K562 (cell line): Measurements from ENCODE around the gene PEF1. TPM values are rescaled to one million over a fixed set of nuclear protein-coding genes. Genes with fewer than 3 reads are reported as not detected.

Experiments used
- ATAC-seq: fragments of 200-7000 bp; cut with Tn5 transposase; 3 replicates; pipeline ENCODE4 v1.9.1; 2020; ENCODE audit warnings: moderate library complexity
- BruUV-seq: library from RNA; stranded (reverse); fragments of 400-500 nt; replicated peaks from 2 replicates; lab custom pipeline; 2021; lab: Mats Ljungman, UMichigan
- CTCF ChIA-PET: fragments of 300-600 bp; formaldehyde crosslinking; extraction: SDS; loops from one replicate; lab custom pipeline; 2021; ENCODE audit warnings: low intra/inter-chr PET ratio; lab: Yijun Ruan, JAX
- POLR2A ChIA-PET: fragments of 300-600, 350-650 bp; sonication (Branson Sonifier 250); formaldehyde crosslinking; extraction: SDS; loops from one replicate; lab custom pipeline; 2021; ENCODE audit warnings: antibody characterized with exemption, inconsistent platforms; lab: Yijun Ruan, JAX
- DNase-seq, 4 experiments: peaks; one replicate each; pipeline versions ENCODE4 v3.0.0 to v3.0.0-alpha.2; 2011 to 2018; ENCODE audit warnings: low spot score in 3 of 4, mixed read lengths in 3 of 4; ENCODE audit errors: extremely low read depth in 1 of 4
- FAIRE-seq: peaks from 2 replicates; lab custom pipeline; 2011; peaks lifted over from hg19 to GRCh38; lab: Jason Lieb, UNC
- H2AFZ ChIP-seq: 2 replicates; pipeline ENCODE4 v1.6.0; 2011; ENCODE audit warnings: low read depth, low read length, control low read depth, inconsistent platforms
- H3K27ac ChIP-seq: fragments of 200-600 bp; 3 replicates; pipeline ENCODE4 v1.8.0; 2011; ENCODE audit warnings: low read depth, mild to moderate bottlenecking, control low read depth, inconsistent platforms, low read length, moderate library complexity, mixed read lengths; ENCODE audit errors: extremely low read depth
- H3K27me3 ChIP-seq, 2 experiments: fragments of 300-600 bp in 1 of 2; 2 replicates in 1 of 2; 3 replicates in 1 of 2; pipeline versions ENCODE4 v1.6.0 to v1.8.0; 2011; ENCODE audit warnings: inconsistent platforms in 2 of 2, low read length in 2 of 2, mild to moderate bottlenecking in 1 of 2, mixed read lengths in 1 of 2, moderate library complexity in 1 of 2; ENCODE audit not compliant: control insufficient read depth in 2 of 2, insufficient read depth in 2 of 2
- H3K36me3 ChIP-seq: fragments of 300-600 bp; 3 replicates; pipeline ENCODE4 v1.8.0; 2011; ENCODE audit warnings: mild to moderate bottlenecking, low read length, inconsistent platforms; ENCODE audit not compliant: control insufficient read depth, insufficient read depth
- H3K4me1 ChIP-seq, 2 experiments: fragments of 200-600 bp in 1 of 2; replicated peaks in 1 of 2; 2 replicates in 1 of 2; 3 replicates in 1 of 2; pipeline versions ENCODE4 v1.5.1 to v1.8.0; 2011; ENCODE audit warnings: inconsistent platforms in 2 of 2, low read length in 2 of 2, mild to moderate bottlenecking in 1 of 2, mixed read lengths in 1 of 2, moderate library complexity in 1 of 2; ENCODE audit not compliant: control insufficient read depth in 2 of 2, insufficient read depth in 2 of 2
- H3K4me2 ChIP-seq: 2 replicates; pipeline ENCODE4 v1.6.1; 2011; ENCODE audit warnings: low read length, control low read depth, inconsistent platforms, mixed read lengths; ENCODE audit not compliant: insufficient read depth
- H3K4me3 ChIP-seq: fragments of 200-600 bp; sonication (generic), shearing (Covaris generic); 2 replicates; pipeline ENCODE4 v1.5.1; 2016; ENCODE audit warnings: control low read depth, inconsistent platforms
- H3K79me2 ChIP-seq: fragments of 200-600 bp; 3 replicates; pipeline ENCODE4 v1.8.0; 2011; ENCODE audit warnings: low read length, inconsistent platforms; ENCODE audit not compliant: control insufficient read depth, insufficient read depth
- H3K9ac ChIP-seq, 2 experiments: 2 replicates each; pipeline versions ENCODE4 v1.6.0 to v1.6.1; 2011; ENCODE audit warnings: low read depth in 2 of 2, low read length in 2 of 2, control low read depth in 1 of 2, inconsistent platforms in 1 of 2, mild to moderate bottlenecking in 1 of 2, mixed read lengths in 1 of 2; ENCODE audit not compliant: insufficient read depth in 1 of 2
- H3K9me1 ChIP-seq: one replicate; pipeline ENCODE4 v1.6.0; 2011; ENCODE audit warnings: inconsistent platforms, mild to moderate bottlenecking, low read length, moderate library complexity; ENCODE audit not compliant: control insufficient read depth, insufficient read depth
- H3K9me3 ChIP-seq: replicated peaks from 2 replicates; pipeline ENCODE4 v1.5.1; 2011; ENCODE audit warnings: low read depth, low read length, inconsistent platforms; ENCODE audit not compliant: control insufficient read depth, insufficient read depth
- H4K20me1 ChIP-seq: replicated peaks from 2 replicates; pipeline ENCODE4 v1.6.1; 2011; ENCODE audit warnings: low read length, inconsistent platforms, mixed read lengths; ENCODE audit not compliant: control insufficient read depth, insufficient read depth
- CBFA2T3 ChIP-seq: fragments of 450-650 bp; IDR thresholded peaks from 2 replicates; pipeline ENCODE4 v1.6.1; 2017
- CEBPB ChIP-seq: fragments of 450-650 bp; IDR thresholded peaks from 2 replicates; pipeline ENCODE4 v1.6.1; 2016; ENCODE audit warnings: missing genetic modification characterization, missing compliant biosample characterization
- CEBPG ChIP-seq, 3 experiments: fragments of 200-800 bp in 1 of 3; sonication (Bioruptor generic) in 1 of 3; sonication (generic) in 1 of 3; formaldehyde crosslinking in 1 of 3; IDR thresholded peaks in 2 of 3; conservative IDR thresholded peaks in 1 of 3; 2 replicates each; pipeline versions ENCODE4 v1.6.1 to v1.8.0; 2016 to 2022; ENCODE audit warnings: missing compliant biosample characterization in 2 of 3, missing genetic modification characterization in 2 of 3, mild to moderate bottlenecking in 1 of 3, missing genetic modification reagents in 1 of 3
- FOSL1 ChIP-seq: fragments of 200-800 bp; sonication (Bioruptor generic); conservative IDR thresholded peaks from 2 replicates; pipeline ENCODE4 v1.6.1; 2016; ENCODE audit warnings: missing genetic modification characterization, missing compliant biosample characterization
- HMG20A ChIP-seq: fragments of 450-650 bp; formaldehyde crosslinking; conservative IDR thresholded peaks from 2 replicates; pipeline ENCODE4 v1.4.0; 2020; ENCODE audit warnings: mild to moderate bottlenecking, mixed read lengths
- POU5F1 ChIP-seq: fragments of 150-350 bp; IDR thresholded peaks from 2 replicates; pipeline ENCODE4 v1.6.1; 2014; ENCODE audit warnings: borderline replicate concordance, low read length, low read depth, mild to moderate bottlenecking; ENCODE audit not compliant: partially characterized antibody
- WGBS: fragments of 100-300 bp; shearing (Covaris generic); methylation state at CpG from one replicate; pipeline ENCODE4 v1.1.6; 2016; ENCODE audit warnings: low coverage, mixed read lengths; ENCODE audit not compliant: insufficient coverage; ENCODE audit errors: missing lambda C conversion rate; 5-methylcytosine and 5-hydroxymethylcytosine counted together
- in situ Hi-C: fragments of 300-500 bp; cut with MboI; formaldehyde crosslinking; loops from 4 replicates; pipeline ENCODE4 v1.15.0; 2018; ENCODE audit warnings: inconsistent platforms, mixed read lengths
- intact Hi-C: fragments of 100-400 bp; cut with micrococcal nuclease; formaldehyde crosslinking; loops from 2 replicates; pipeline ENCODE4 v1.14.2; 2022
- polyA plus RNA-seq, 8 experiments: library from polyadenylated mRNA; depleted of rRNA in 4 of 8; stranded (reverse) in 5 of 8; unstranded in 3 of 8; fragments of >200 nt; fragmentation: Nextera tagmentation in 2 of 8; fragmentation: Illumina TruSeq in 1 of 8; extraction: Ambion mirVana in 2 of 8; extraction: Trizol in 1 of 8; gene quantifications; 2 replicates each; pipeline versions ENCODE4 v1.2.1 to v1.2.3, GENCODE V29; 2011 to 2014; ENCODE audit warnings: inconsistent platforms in 1 of 8, missing spikeins in 1 of 8
- total RNA-seq, 7 experiments: library from RNA; depleted of rRNA in 6 of 7; stranded (reverse); fragments of >200 nt in 6 of 7; fragmentation: Illumina TruSeq in 2 of 7; extraction: Trizol in 2 of 7; gene quantifications; 2 replicates each; pipeline versions ENCODE4 v1.2.1 to v1.2.3, GENCODE V29; 2011 to 2021; ENCODE audit warnings: low replicate concordance in 1 of 7
- TF ChIP-seq, protein P1 (sequence below), 3 experiments: IDR thresholded peaks in 2 of 3; conservative IDR thresholded peaks in 1 of 3; 2 replicates each; pipeline ENCODE4 v1.5.1; 2011 to 2012; ENCODE audit warnings: low read length in 3 of 3, mild to moderate bottlenecking in 3 of 3, control low read depth in 2 of 3, improper control_type of control experiment in 1 of 3, inconsistent platforms in 1 of 3, low read depth in 1 of 3, mixed read lengths in 1 of 3, moderate library complexity in 1 of 3; ENCODE audit not compliant: insufficient read depth in 2 of 3

PEF1 gene
- total and polyA plus RNA-seq, 9 of the 15 experiments (the other 6 are each of a cell fraction or from before 2014, with no cell fraction given), result 26.3 to 95.5 (median 61.9) TPM

GRCh38 chr1:31640179-31640578, 4.5 kb downstream of the PEF1 start:
- DNase-seq (no peak), FAIRE-seq (no peak), ATAC-seq (no peak)
- TF ChIP-seq, protein P1, sequence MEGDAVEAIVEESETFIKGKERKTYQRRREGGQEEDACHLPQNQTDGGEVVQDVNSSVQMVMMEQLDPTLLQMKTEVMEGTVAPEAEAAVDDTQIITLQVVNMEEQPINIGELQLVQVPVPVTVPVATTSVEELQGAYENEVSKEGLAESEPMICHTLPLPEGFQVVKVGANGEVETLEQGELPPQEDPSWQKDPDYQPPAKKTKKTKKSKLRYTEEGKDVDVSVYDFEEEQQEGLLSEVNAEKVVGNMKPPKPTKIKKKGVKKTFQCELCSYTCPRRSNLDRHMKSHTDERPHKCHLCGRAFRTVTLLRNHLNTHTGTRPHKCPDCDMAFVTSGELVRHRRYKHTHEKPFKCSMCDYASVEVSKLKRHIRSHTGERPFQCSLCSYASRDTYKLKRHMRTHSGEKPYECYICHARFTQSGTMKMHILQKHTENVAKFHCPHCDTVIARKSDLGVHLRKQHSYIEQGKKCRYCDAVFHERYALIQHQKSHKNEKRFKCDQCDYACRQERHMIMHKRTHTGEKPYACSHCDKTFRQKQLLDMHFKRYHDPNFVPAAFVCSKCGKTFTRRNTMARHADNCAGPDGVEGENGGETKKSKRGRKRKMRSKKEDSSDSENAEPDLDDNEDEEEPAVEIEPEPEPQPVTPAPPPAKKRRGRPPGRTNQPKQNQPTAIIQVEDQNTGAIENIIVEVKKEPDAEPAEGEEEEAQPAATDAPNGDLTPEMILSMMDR (IDR thresholded peaks at IDR 0.05 in 2 of 3, conservative IDR thresholded peaks at IDR 0.05 in 1 of 3; ENCODE audit: insufficient read depth in 2 of 3, low read depth in 1 of 3, low read length in 3 of 3), result peak in 1 of 3 experiments; percentile 15; a peak in 1 of 6 replicates
- TF ChIP-seq CBFA2T3, result no peak
- peaks cover 64% of the 10 kb centered on the region for H3K79me2 ChIP-seq
- no peaks in the 10 kb centered on the region for H3K9me1 ChIP-seq
- no peak overlapping the region for H3K4me3 ChIP-seq
- intact Hi-C loops (loop anchor here (10.0 kb wide), 1 partner anchor 315 kb away; no protein-coding TSS in a partner anchor), in situ Hi-C loops (no loop called here)
- no peak overlapping the region for H2AFZ ChIP-seq
- H3K4me1 ChIP-seq, result peaks cover 0 to 16% of the 10 kb centered on the region in 2 experiments; a peak in 2 of 5 replicates
- H3K36me3 ChIP-seq, result peaks cover 2% of the 10 kb centered on the region; the same call in 2 of the 3 replicates
- H3K9ac ChIP-seq, result no peak overlapping the region
- BruUV-seq, result no TSS peak
- H3K4me2 ChIP-seq, result no peak overlapping the region
- H3K27me3 ChIP-seq, result no peaks in the 10 kb centered on the region
- H3K9me3 ChIP-seq, result no peaks in the 10 kb centered on the region
- H4K20me1 ChIP-seq, result peaks cover 6% of the 10 kb centered on the region; the same call in 1 of the 2 replicates
- H3K27ac ChIP-seq, result no peak overlapping the region
- POLR2A ChIA-PET, result interaction anchor here (0.7 to 5.7 kb wide), 5 partner anchors 12 to 481 kb away, joined by 3 to 47 read pairs (median 3); no protein-coding TSS in a partner anchor
- CTCF ChIA-PET, result no interaction called here

DNA sequence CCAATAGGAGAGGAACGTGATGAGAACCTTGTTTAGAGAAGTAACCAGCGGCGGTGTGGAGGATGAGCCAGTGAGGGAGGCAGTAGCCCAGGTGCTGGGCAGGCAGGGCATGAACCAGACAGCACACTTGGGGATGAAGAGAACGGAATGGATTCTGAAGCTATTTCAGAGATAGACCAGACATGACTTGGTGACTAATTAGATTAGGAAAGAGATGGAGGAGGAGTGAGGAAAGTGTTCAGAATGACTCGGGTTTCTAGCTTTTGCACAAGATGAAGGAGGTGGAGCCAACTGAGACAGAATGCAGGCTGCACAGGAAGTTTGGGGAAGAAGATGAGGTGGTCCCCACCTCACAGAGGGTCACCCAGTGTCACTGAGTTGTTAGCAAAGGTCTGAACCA, 5.1 kb downstream of the PEF1 start:
- peaks cover 6% of the 10 kb centered on the region; the same call in 1 of the 2 replicates for H4K20me1 ChIP-seq
- no peak overlapping the region for H3K4me3 ChIP-seq
- H3K79me2 ChIP-seq, result peaks cover 64% of the 10 kb centered on the region
- no peak overlapping the region for H2AFZ ChIP-seq
- no peak overlapping the region for H3K27ac ChIP-seq
- intact Hi-C loops (no loop called here), in situ Hi-C loops (no loop called here)
- H3K4me2 ChIP-seq, result no peak overlapping the region
- FAIRE-seq (no peak), DNase-seq (no peak), ATAC-seq (no peak)
- H3K27me3 ChIP-seq, result no peaks in the 10 kb centered on the region
- H3K9me1 ChIP-seq, result no peaks in the 10 kb centered on the region
- POLR2A ChIA-PET, result interaction anchor here (0.6 to 5.7 kb wide), 6 partner anchors 12 to 481 kb away, joined by 3 to 47 read pairs (median 3); no protein-coding TSS in a partner anchor
- CTCF ChIA-PET, result no interaction called here
- peak; percentile 59 for TF ChIP-seq FOSL1
- no peak for TF ChIP-seq HMG20A (CRISPR knock-in tag)
- TF ChIP-seq POU5F1, result no peak
- TF ChIP-seq CEBPB (tag), result peak; percentile 56; the same call in 1 of the 2 replicates
- no peak for TF ChIP-seq CEBPG (CRISPR knock-in tag; IDR thresholded peaks at IDR 0.05)
- peak in 1 of 2 experiments; percentile 55; a peak in 2 of 4 replicates for TF ChIP-seq CEBPG (tag; conservative IDR thresholded peaks at IDR 0.05 in 1 of 2, IDR thresholded peaks at IDR 0.05 in 1 of 2)
- WGBS, result 34% methylated on average over 5 of the region's 5 CpGs
- H3K9me3 ChIP-seq, result no peaks in the 10 kb centered on the region
- H3K36me3 ChIP-seq, result peaks cover 8% of the 10 kb centered on the region; the same call in 2 of the 3 replicates
- BruUV-seq, result no TSS peak
- peaks cover 0 to 16% of the 10 kb centered on the region in 2 experiments; a peak in 2 of 5 replicates for H3K4me1 ChIP-seq
- H3K9ac ChIP-seq, result no peak overlapping the region
